ENCODE measurements around the gene GYPC. TPM values are rescaled to one million over a fixed set of nuclear protein-coding genes. Genes with fewer than 3 reads are reported as not detected.
"Not testable (repeated sequence)": the region's sequence is repeated elsewhere in the genome, so short reads cannot be mapped to it uniquely, and the experiment has no call there.

Gene GYPC
- total and polyA plus RNA-seq, 2 experiments from 2014 or later = 42.6 to 45.8 TPM

- Histone ChIP-seq H2AFZ (no peak overlapping the region), H3K4me2 (ENCODE audit: unreplicated experiment) (no peak overlapping the region), H3K79me2 (ENCODE audit: insufficient read depth) (no peaks in the 10 kb centered on the region), H3K9ac (no peak overlapping the region), H4K20me1 (ENCODE audit: insufficient read depth) (no peaks in the 10 kb centered on the region), H3F3A (ENCODE audit: insufficient read depth) (no peaks in the 10 kb centered on the region), H3K27me3 (replicated peaks; ENCODE audit: insufficient read depth) (peaks cover 3% of the 10 kb centered on the region; the same call in 1 of the 2 replicates), H3K27ac (no peak overlapping the region), H3K9me2 (ENCODE audit: insufficient read depth) (no peaks in the 10 kb centered on the region), H3K4me1 (ENCODE audit: insufficient read depth) (no peaks in the 10 kb centered on the region), H3K36me3 (ENCODE audit: low read depth) (no peaks in the 10 kb centered on the region), H3K9me3 (ENCODE audit: low read depth) (no peaks in the 10 kb centered on the region), H3K4me3 (no peak overlapping the region)
- WGBS, 2 experiments (ENCODE audit: low coverage in 1 of 2, low lambda C conversion rate in 2 of 2, missing lambda C conversion rate in 2 of 2) = 33 to 53% methylated on average over 1 of the region's 1 CpG
- TF ChIP-seq EZH2phosphoT487 (IDR thresholded peaks at IDR 0.05; ENCODE audit: insufficient read depth, low read depth) (no peak), EZH2 (IDR thresholded peaks at IDR 0.05; ENCODE audit: insufficient read depth, poor library complexity, severe bottlenecking) (no peak)
- in situ Hi-C loops (cut with MboI) = no loop called here
- no peak for DNase-seq
Observed at GRCh38 chr2:126635736-126636135, 20.2 kb upstream of the GYPC start.

GRCh38 chr2:126637386-126637785 is 18.6 kb upstream of the GYPC start:
- Histone ChIP-seq H3F3A (ENCODE audit: insufficient read depth) (no peaks in the 10 kb centered on the region), H3K9ac (no peak overlapping the region), H3K9me3 (ENCODE audit: low read depth) (no peaks in the 10 kb centered on the region), H3K27ac (no peak overlapping the region), H3K9me2 (ENCODE audit: insufficient read depth) (no peaks in the 10 kb centered on the region), H2AFZ (no peak overlapping the region), H3K4me2 (ENCODE audit: unreplicated experiment) (no peak overlapping the region), H3K79me2 (ENCODE audit: insufficient read depth) (no peaks in the 10 kb centered on the region), H3K4me1 (ENCODE audit: insufficient read depth) (no peaks in the 10 kb centered on the region), H3K4me3 (no peak overlapping the region), H3K36me3 (ENCODE audit: low read depth) (no peaks in the 10 kb centered on the region), H4K20me1 (ENCODE audit: insufficient read depth) (no peaks in the 10 kb centered on the region), H3K27me3 (replicated peaks; ENCODE audit: insufficient read depth) (peaks cover 8% of the 10 kb centered on the region; the same call in 1 of the 2 replicates)
- in situ Hi-C loops (cut with MboI) = no loop called here
- no peak for DNase-seq
- 83 to 85% methylated on average over 2 of the region's 2 CpGs for WGBS, 2 experiments (ENCODE audit: low coverage in 1 of 2, low lambda C conversion rate in 2 of 2, missing lambda C conversion rate in 2 of 2)
- no peak for TF ChIP-seq EZH2 (IDR thresholded peaks at IDR 0.05; ENCODE audit: insufficient read depth, poor library complexity, severe bottlenecking)
- no peak for TF ChIP-seq EZH2phosphoT487 (IDR thresholded peaks at IDR 0.05; ENCODE audit: insufficient read depth, low read depth)

- H3K9me3 ChIP-seq (ENCODE audit: low read depth) = no peaks in the 10 kb centered on the region
- no peaks in the 10 kb centered on the region for H3K79me2 ChIP-seq (ENCODE audit: insufficient read depth)
- H4K20me1 ChIP-seq (ENCODE audit: insufficient read depth) = no peaks in the 10 kb centered on the region
- no peak overlapping the region for H3K9ac ChIP-seq
- H3K4me3 ChIP-seq = no peak overlapping the region
- 55 to 57% methylated on average over 6 of the region's 6 CpGs for WGBS, 2 experiments (ENCODE audit: low coverage in 1 of 2, low lambda C conversion rate in 2 of 2, missing lambda C conversion rate in 2 of 2)
- no peaks in the 10 kb centered on the region for H3F3A ChIP-seq (ENCODE audit: insufficient read depth)
- no peak overlapping the region for H3K4me2 ChIP-seq (ENCODE audit: unreplicated experiment)
- no peaks in the 10 kb centered on the region for H3K9me2 ChIP-seq (ENCODE audit: insufficient read depth)
- H3K4me1 ChIP-seq (ENCODE audit: insufficient read depth) = no peaks in the 10 kb centered on the region
- TF ChIP-seq EZH2phosphoT487 (IDR thresholded peaks at IDR 0.05; ENCODE audit: insufficient read depth, low read depth) (no peak), EZH2 (IDR thresholded peaks at IDR 0.05; ENCODE audit: insufficient read depth, poor library complexity, severe bottlenecking) (no peak)
- in situ Hi-C loops (cut with MboI) = no loop called here
- H3K27me3 ChIP-seq (replicated peaks; ENCODE audit: insufficient read depth) = peaks cover 7% of the 10 kb centered on the region; the same call in 1 of the 2 replicates
- DNase-seq = no peak
- no peak overlapping the region for H3K27ac ChIP-seq
- no peak overlapping the region for H2AFZ ChIP-seq
- no peaks in the 10 kb centered on the region for H3K36me3 ChIP-seq (ENCODE audit: low read depth)
Observed at GRCh38 chr2:126638746-126639145, 17.2 kb upstream of the GYPC start.

DNA sequence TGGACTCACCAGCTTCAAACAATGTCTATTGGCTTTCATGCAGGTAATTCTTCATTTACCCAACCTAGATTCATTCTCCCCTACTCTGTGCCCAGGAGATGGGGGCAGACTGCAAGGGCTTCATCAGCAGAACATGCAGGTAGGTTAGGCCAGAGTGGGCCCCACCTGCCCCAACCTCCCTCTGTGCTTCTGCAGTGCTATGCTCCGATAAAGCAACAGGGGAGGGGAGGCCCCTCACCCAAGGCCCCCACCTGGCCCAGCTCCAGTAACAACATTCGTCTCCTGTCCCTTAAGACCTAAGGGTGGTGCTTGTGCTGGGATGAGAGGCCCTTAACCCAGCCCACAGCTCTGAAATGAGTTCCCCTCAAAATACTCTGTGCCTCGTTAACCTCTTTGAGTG is 16.7 kb upstream of the GYPC start:
- Histone ChIP-seq H2AFZ (no peak overlapping the region), H3K27ac (no peak overlapping the region), H3K9me2 (ENCODE audit: insufficient read depth) (no peaks in the 10 kb centered on the region), H3K36me3 (ENCODE audit: low read depth) (no peaks in the 10 kb centered on the region), H3K4me1 (ENCODE audit: insufficient read depth) (no peaks in the 10 kb centered on the region), H3K9ac (no peak overlapping the region), H4K20me1 (ENCODE audit: insufficient read depth) (no peaks in the 10 kb centered on the region), H3F3A (ENCODE audit: insufficient read depth) (no peaks in the 10 kb centered on the region), H3K9me3 (ENCODE audit: low read depth) (no peaks in the 10 kb centered on the region), H3K4me2 (ENCODE audit: unreplicated experiment) (no peak overlapping the region), H3K79me2 (ENCODE audit: insufficient read depth) (no peaks in the 10 kb centered on the region), H3K4me3 (no peak overlapping the region), H3K27me3 (replicated peaks; ENCODE audit: insufficient read depth) (peaks cover 12% of the 10 kb centered on the region; the same call in 1 of the 2 replicates)
- no peak for TF ChIP-seq EZH2 (IDR thresholded peaks at IDR 0.05; ENCODE audit: insufficient read depth, poor library complexity, severe bottlenecking)
- no peak for TF ChIP-seq EZH2phosphoT487 (IDR thresholded peaks at IDR 0.05; ENCODE audit: insufficient read depth, low read depth)
- WGBS, 2 experiments (ENCODE audit: low coverage in 1 of 2, low lambda C conversion rate in 2 of 2, missing lambda C conversion rate in 2 of 2) = 40 to 41% methylated on average over 3 of the region's 3 CpGs
- in situ Hi-C loops (cut with MboI) = no loop called here
- no peak for DNase-seq

GRCh38 chr2:126641294-126641693 is 14.7 kb upstream of the GYPC start:
- in situ Hi-C loops (cut with MboI); DNase-seq; H3K27ac ChIP-seq; H2AFZ ChIP-seq; H3K4me1 ChIP-seq (ENCODE audit: insufficient read depth); H3K4me3 ChIP-seq; H3K36me3 ChIP-seq (ENCODE audit: low read depth); H3K9ac ChIP-seq; H3K79me2 ChIP-seq (ENCODE audit: insufficient read depth); H3K9me2 ChIP-seq (ENCODE audit: insufficient read depth); H3K9me3 ChIP-seq (ENCODE audit: low read depth); H3F3A ChIP-seq (ENCODE audit: insufficient read depth); H4K20me1 ChIP-seq (ENCODE audit: insufficient read depth); H3K4me2 ChIP-seq (ENCODE audit: unreplicated experiment): not testable (repeated sequence)
- 66 to 75% methylated on average over 9 of the region's 9 CpGs for WGBS, 2 experiments (ENCODE audit: low coverage in 1 of 2, low lambda C conversion rate in 2 of 2, missing lambda C conversion rate in 2 of 2)
- H3K27me3 ChIP-seq (replicated peaks; ENCODE audit: insufficient read depth) = peaks cover 19% of the 10 kb centered on the region; the same call in 1 of the 2 replicates

All from GM23248 (cell line).